Subcutaneous adipose tissue (tissue), 4 donors: ENCODE measurements around the gene ATF7. TPM values are rescaled to one million over a fixed set of nuclear protein-coding genes. Genes with fewer than 3 reads are reported as not detected.

Source experiments
- total RNA-seq, 4 donors: library from RNA; depleted of rRNA; stranded (reverse); fragments of >200 nt; gene quantifications; one replicate each; pipeline ENCODE4 v1.1.0, GENCODE V29; 2016
- TF ChIP-seq, protein P1 (sequence below): fragments of 450-650 bp; IDR thresholded peaks from one replicate; pipeline ENCODE4 v1.5.1; 2016; ENCODE audit warnings: low read depth, mild to moderate bottlenecking, control low read depth, antibody characterized with exemption, moderate library complexity

The ATF7 gene
- total RNA-seq, 4 donors from 2014 or later: 32.0 to 49.7 (median 43.7) TPM

DNA sequence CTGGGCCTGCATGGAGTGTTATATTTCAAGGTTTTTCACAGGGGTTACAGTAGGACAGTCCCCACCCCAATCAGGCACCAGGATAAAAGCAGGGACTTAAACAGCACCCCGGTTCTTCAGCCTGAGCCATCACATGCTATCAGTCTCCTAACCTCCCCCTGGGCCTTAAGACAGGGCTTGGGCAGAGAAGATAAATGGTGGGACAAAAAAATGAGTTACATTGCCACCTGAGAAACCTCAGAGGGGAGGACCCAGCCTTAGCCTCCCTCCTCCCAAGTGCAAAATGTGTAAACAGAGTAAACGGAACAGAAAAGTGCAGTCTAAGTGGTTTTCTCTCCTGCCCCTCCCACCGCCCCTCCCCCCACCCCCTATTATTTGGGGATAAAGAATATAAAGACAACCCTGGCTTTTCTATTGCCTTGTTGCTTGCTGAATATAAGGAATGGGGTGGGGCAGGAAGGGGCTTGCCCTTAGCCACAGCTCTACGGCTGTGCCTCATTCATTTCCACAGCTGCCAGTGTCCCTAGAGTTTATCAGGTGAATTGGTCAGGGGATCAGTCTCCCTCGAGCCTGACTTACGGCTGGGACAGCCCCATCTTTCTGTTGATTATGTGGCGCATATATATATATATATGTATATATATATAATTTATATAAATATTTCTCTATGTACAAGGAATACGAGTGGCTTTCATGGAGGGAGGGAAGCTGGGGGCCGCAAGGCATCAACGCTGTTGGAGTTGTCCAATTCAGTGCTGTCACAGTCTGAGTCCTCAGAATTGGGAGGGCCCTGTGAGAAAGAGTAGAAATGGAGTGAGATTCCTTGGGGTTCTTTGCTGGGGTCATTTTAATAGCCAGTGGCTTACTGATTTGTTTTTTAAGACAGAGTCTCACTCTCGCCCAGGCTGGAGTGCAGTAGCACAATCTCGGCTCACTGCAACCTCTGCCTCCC is 145.4 kb downstream of the ATF7 start:
- TF ChIP-seq, protein P1, sequence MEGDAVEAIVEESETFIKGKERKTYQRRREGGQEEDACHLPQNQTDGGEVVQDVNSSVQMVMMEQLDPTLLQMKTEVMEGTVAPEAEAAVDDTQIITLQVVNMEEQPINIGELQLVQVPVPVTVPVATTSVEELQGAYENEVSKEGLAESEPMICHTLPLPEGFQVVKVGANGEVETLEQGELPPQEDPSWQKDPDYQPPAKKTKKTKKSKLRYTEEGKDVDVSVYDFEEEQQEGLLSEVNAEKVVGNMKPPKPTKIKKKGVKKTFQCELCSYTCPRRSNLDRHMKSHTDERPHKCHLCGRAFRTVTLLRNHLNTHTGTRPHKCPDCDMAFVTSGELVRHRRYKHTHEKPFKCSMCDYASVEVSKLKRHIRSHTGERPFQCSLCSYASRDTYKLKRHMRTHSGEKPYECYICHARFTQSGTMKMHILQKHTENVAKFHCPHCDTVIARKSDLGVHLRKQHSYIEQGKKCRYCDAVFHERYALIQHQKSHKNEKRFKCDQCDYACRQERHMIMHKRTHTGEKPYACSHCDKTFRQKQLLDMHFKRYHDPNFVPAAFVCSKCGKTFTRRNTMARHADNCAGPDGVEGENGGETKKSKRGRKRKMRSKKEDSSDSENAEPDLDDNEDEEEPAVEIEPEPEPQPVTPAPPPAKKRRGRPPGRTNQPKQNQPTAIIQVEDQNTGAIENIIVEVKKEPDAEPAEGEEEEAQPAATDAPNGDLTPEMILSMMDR: no peak

- TF ChIP-seq, protein P1: no peak
These were observed 146.9 kb downstream of the ATF7 start for GRCh38 chr12:53479331-53479730.

GRCh38 chr12:53478865-53479264 is 147.3 kb downstream of the ATF7 start:
- TF ChIP-seq, protein P1: no peak

DNA sequence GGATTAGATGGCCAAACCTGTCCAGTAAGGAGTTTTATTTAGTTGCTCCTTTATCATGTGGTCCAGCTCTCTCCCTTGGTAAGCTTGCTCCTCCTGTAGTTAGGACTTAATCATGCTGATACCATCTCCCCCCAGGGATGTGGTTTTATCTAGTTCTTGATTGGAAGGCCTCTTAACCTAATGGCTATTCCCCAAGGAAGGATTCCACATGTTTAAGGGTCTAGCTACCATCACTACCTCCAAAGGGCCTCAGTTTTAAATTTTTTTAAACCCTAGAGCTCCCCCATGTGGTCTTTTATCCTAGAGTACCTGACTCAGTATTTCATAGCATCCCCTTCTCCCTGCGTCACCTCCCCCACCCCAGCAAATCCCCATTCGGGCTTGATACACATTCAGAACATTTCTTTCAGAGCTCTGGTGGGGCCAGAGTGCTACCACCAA is 149.4 kb downstream of the ATF7 start:
- TF ChIP-seq, protein P1: no peak

DNA sequence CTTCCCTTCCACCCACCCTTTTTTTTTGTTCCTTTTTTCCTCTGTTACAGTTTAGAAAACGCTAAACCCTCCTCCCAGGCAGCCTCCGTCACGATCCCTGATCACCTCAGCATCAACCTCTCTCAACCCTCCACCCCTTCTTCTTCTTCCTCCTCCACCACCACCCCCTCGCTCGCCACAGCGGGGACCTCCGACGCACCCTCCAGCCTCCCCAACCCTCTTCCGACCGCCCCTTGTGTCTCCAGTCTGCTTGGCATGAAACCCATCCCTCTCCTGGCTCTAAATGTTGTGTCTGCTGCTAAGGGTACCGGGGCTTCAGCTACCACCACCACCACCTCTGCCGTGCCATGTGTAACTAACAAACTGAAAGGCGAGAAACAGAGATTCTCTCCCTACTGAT is 151.4 kb downstream of the ATF7 start:
- TF ChIP-seq, protein P1: no peak

- TF ChIP-seq, protein P1: no peak
These were observed 152.1 kb downstream of the ATF7 start for GRCh38 chr12:53474077-53474476.

DNA sequence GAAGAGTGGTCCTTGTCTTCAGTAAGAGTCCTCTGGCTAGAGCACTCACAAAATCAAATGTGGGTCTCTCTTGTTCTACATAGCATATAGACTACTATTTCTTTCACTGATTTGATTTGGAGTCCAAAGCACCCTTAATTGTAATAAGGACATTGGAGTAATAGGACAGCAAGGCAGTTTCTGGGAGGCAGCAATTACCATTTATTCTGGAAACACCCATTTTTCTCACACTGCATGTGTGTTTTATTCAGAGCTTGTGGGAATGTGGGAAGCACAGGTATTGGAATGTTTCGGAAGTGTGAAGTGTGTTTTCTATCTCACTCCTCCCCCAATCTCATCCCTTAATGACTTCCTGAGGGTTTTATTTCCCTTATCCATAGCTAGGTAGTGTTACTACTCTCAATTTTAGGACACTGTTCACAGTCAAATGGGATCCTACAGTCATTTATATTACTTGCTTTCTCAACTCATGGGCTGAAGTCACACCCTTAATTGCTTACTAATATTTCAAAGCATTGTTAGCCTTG is 154.1 kb downstream of the ATF7 start:
- TF ChIP-seq, protein P1: no peak
